Adipose tissue (tissue), 3 donors: Measurements from ENCODE around the gene MCRIP2. TPM values are rescaled to one million over a fixed set of nuclear protein-coding genes. Genes with fewer than 3 reads are reported as not detected.

Experiments
- H3K27ac ChIP-seq: one replicate; pipeline ENCODE4 v1.5.1; 2013; ENCODE audit warnings: low read depth, low read length
- WGBS, 3 donors: extraction: QIAGEN DNeasy Blood & Tissue Kit; methylation state at CpG; one replicate each; pipeline ENCODE4 v1.1.7; 2013; 5-methylcytosine and 5-hydroxymethylcytosine counted together
- polyA plus RNA-seq, 3 donors: library from polyadenylated mRNA; stranded (reverse); fragments of 200-250 nt; gene quantifications; one replicate each; pipeline ENCODE4 v1.2.3, GENCODE V29; 2013
- donor health status: healthy with polysubstance abuse.
- donor health status: Bipolar disorder and iron deficiency.
- donor health status: healthy.

The MCRIP2 gene
- polyA plus RNA-seq, 3 donors, result 23.6 to 57.6 (median 42.6) TPM

GRCh38 chr16:642189-643049 is 791 bp downstream of the MCRIP2 start:
- WGBS, 3 donors, result 5 to 7% (median 7%) methylated on average over 37 to 72 of the region's 72 CpGs

DNA sequence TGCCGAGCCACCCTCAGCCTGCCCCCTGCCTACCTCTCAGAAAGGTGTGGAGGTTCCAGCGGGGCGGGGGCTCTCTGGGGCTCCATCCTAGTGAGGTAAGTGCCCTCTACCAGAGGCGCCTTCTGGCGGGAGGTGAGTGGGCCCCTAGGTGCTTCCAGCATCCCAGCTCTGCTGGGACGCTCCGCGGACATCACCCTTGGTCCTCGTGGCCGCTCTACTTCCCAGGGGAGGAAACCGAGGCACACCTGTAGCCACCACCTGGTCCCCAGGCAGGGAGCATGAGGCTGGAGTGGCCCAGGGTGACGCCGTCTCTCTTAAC is 1.4 kb downstream of the MCRIP2 start:
- WGBS, 3 donors, result 70 to 86% (median 84%) methylated on average over 13 of the region's 13 CpGs
- H3K27ac ChIP-seq, result no peak overlapping the region

More at GRCh38 chr16:642189-643049, 791 bp downstream of the MCRIP2 start:
- H3K27ac ChIP-seq, result no peak overlapping the region

- H3K27ac ChIP-seq, result no peak overlapping the region
- WGBS, 3 donors, result 90 to 93% (median 92%) methylated on average over 12 of the region's 12 CpGs
Measured at GRCh38 chr16:644556-644955, 2.9 kb downstream of the MCRIP2 start.

- H3K27ac ChIP-seq, result no peak overlapping the region
- WGBS, 3 donors, result 66 to 74% (median 73%) methylated on average over 30 to 32 of the region's 32 CpGs
Measured at GRCh38 chr16:645852-646678, 4.4 kb downstream of the MCRIP2 start.

DNA sequence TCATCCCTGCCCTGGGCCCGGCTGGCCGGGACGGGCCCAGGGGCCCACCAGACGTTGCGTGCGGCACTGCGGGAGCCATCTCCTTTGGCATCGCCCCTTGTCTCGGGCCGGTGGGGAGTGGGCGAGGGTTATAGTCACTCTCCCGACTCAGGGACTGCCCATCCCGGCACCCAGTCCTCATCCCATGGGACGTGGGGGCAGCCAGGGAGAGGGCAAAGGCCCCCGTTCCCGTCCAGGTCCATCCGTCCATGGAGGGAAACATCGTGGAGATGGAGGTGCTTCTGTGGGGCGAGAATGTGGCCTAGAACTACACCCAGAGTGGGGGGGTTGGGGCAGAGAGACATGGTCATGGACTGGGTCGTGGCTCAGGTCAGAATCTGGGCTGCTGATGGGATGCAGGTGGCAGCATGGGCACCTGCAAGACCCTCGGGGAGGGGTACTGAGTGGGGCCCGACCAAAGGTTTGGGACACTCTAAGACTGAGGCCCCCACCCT is 5.1 kb downstream of the MCRIP2 start:
- no peak overlapping the region for H3K27ac ChIP-seq
- 79 to 83% (median 81%) methylated on average over 22 of the region's 22 CpGs for WGBS, 3 donors

- H3K27ac ChIP-seq, result no peak overlapping the region
- WGBS, 3 donors, result 65 to 84% (median 78%) methylated on average over 24 to 25 of the region's 25 CpGs
Measured at GRCh38 chr16:647173-647902, 5.7 kb downstream of the MCRIP2 start.

- 19 to 44% (median 35%) methylated on average over 24 of the region's 24 CpGs for WGBS, 3 donors
- no peak overlapping the region for H3K27ac ChIP-seq
Measured at GRCh38 chr16:648071-648780, 6.6 kb downstream of the MCRIP2 start.

GRCh38 chr16:648781-649589 is 7.4 kb downstream of the MCRIP2 start, which contains the start of gene WDR90:
WDR90 (plus strand) TSS chr16:649365; CDS start chr16:649417, 52 bp downstream.
- H3K27ac ChIP-seq, result no peak within 1 kb of the TSS
- WGBS, 3 donors, result 1 to 2% (median 2%) methylated on average over 59 to 91 of the region's 91 CpGs

DNA sequence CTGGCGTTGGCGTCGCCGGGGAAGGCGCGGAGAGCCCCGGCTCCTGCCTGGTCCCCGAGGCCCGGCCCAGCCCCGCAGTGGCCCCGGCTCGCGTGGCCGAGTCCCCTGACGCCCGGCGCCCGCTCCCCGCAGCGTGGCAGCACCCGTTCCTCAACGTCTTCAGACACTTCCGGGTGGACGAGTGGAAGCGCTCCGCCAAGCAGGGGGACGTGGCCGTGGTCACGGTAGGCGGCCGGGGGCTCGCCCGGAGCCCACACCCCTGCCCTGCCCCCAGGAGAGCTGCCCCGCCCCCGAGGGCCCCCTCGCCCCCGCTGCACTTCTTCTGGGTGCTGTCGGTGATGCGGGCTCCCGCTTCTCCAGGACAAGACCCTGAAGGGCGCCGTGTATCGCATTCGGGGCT is 8.0 kb downstream of the MCRIP2 start:
- 4 to 5% (median 5%) methylated on average over 27 to 44 of the region's 44 CpGs for WGBS, 3 donors
- no peak overlapping the region for H3K27ac ChIP-seq

DNA sequence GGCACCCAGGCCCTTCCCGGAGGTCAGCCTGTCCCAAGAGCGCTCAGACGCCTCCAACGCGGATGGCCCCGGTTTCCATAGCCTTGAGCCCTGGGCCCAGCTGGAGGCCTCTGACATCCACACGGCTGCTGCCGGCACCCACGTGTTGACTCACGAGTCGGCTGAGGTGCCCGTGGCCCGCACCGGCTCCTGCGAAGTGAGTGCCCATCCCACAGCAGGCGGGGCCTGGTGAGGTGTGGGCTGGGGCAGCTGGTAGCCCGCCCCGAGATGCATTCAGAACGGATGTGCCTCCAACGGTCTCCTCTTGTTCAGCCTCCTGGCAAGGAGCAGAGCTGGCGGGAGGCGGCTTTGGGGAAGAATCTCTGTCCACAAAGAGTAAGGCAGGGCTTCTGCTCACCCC is 10.2 kb downstream of the MCRIP2 start:
- 88 to 91% (median 90%) methylated on average over 21 to 22 of the region's 22 CpGs for WGBS, 3 donors
- no peak overlapping the region for H3K27ac ChIP-seq

DNA sequence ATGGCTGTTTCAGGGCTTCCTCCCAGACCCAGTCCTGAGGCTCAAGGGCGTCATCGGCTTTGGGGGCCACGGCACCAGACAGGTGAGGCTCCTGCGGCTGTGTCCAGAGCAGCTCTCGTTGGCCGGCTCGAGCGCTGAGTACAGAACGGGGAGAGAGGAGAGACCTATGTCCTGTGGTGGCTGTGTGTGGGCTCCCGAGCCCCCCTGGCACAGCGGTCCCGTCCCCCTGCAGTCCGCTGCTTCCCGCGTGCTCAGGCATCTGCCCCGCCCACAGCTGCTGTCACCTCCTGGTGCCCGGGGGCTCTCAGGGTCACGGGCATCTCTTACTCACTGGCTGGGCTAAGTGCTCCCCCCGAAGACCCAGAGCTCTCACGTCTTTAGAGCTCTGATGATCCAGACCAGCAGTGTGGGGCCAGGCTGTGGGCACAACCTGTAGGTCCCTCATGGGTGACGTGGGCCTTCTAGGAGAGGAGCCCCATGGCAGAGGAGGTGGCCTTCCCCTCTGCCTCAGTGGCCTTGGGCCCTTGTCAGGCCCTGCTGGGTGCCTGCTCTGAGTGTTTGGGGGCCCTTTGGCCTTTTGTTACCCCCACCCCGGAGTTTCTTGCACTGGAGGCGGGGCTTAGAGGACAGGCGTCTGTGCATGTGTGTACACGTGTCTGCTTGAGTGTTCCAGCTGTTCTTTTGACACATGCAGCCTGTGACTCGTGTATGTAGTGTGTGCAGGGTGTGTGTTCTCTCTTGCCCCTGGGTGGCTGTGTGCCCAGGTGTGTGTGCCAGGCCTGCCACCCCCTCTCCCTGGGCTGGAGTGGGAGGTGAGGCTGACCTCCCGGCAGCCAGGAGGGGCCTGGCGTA is 11.1 kb downstream of the MCRIP2 start:
- WGBS, 3 donors, result 86 to 88% (median 88%) methylated on average over 28 of the region's 28 CpGs

GRCh38 chr16:654034-654433 is 12.4 kb downstream of the MCRIP2 start:
- WGBS, 3 donors, result 92 to 94% (median 93%) methylated on average over 11 to 12 of the region's 12 CpGs
- H3K27ac ChIP-seq, result no peak overlapping the region

More for the DNA sequence above, 11.1 kb downstream of the MCRIP2 start:
- no peak overlapping the region for H3K27ac ChIP-seq

DNA sequence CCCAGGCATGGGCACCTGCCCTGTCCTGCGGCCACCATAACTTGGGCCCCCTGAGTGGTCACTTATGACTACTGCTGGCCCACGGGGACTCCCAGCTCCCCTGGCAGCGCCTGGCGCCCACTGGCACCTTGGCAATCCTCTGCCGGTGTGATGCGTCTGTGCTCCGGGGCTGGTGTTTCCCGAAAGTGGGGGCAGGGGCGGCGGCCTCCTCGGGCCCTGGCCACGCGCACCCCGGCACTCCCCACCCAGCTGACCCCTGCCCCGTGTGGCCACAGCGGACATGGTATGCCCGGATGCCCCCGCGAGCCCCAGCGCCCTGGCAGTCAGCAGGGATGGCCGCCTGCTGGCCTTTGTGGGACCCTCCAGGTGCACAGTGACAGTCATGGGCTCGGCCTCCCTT is 15.9 kb downstream of the MCRIP2 start:
- WGBS, 3 donors, result 92 to 96% (median 95%) methylated on average over 17 to 22 of the region's 22 CpGs

DNA sequence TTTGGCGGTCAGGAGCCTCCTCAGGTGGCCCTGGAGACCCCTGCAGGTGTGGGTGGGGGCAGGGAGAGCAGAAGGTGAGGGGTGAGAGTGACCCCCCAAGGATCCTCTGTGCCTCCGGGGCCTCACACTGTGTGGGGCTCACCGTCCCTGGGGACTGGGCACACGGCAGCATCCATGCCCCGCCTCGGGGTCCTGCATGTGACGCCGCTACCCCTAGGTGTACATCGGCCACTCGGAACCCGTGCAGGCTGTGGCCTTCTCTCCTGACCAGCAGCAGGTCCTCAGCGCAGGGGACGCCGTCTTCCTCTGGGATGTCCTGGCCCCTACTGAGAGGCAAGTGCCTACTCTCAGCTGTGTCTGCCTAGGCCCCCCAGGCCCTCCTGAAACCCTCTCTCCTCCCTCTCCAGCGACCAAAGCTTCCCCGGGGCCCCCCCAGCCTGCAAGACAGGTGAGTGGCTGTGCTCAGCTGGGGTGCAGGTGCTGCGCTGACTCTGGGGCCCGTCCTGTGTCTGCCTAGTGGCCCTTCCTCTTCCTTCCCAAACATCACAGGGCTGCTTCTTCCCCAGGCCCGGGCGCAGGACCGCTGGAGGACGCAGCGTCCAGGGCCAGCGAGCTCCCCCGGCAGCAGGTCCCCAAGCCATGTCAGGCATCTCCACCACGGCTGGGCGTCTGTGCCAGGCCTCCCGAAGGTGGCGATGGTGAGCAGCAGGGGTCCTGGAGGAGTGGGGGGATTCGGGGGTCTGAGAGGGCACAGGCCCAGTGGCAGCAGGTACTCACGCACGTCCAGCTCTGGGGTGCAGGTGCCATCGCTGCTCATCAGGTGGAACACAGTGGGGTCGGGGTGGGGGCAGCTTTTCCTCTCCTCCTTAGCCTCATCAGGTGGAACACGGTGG is 17.3 kb downstream of the MCRIP2 start:
- H3K27ac ChIP-seq, result no peak overlapping the region
- WGBS, 3 donors, result 91 to 95% (median 94%) methylated on average over 29 to 35 of the region's 35 CpGs

More for the DNA sequence above, 15.9 kb downstream of the MCRIP2 start:
- no peak overlapping the region for H3K27ac ChIP-seq

GRCh38 chr16:659618-660017 is 18.0 kb downstream of the MCRIP2 start:
- H3K27ac ChIP-seq, result no peak overlapping the region
- 89 to 91% (median 91%) methylated on average over 18 to 20 of the region's 20 CpGs for WGBS, 3 donors

GRCh38 chr16:660132-660458 is 18.5 kb downstream of the MCRIP2 start:
- no peak overlapping the region for H3K27ac ChIP-seq
- WGBS, 3 donors, result 58 to 69% (median 62%) methylated on average over 6 of the region's 6 CpGs
